ENCODE measurements around the gene CCNL2. TPM values are rescaled to one million over a fixed set of nuclear protein-coding genes. Genes with fewer than 3 reads are reported as not detected.

The CCNL2 gene
- total and polyA plus RNA-seq, 2 experiments from 2014 or later: 166 to 284 TPM

- Histone ChIP-seq H3K4me3 (peak overlapping the region; percentile 48), H3K36me3 (replicated peaks; ENCODE audit: insufficient read depth, low read depth) (no peaks in the 10 kb centered on the region)
Measured at GRCh38 chr1:1400576-1401456, 1.7 kb upstream of the CCNL2 start.

GRCh38 chr1:1399872-1400575, 889 bp upstream of the CCNL2 start:
- no peak for DNase-seq (ENCODE audit: low spot score)
- TF ChIP-seq EZH2 (IDR thresholded peaks at IDR 0.05; ENCODE audit: borderline replicate concordance): no peak
- TF ChIP-seq EZH2phosphoT487 (IDR thresholded peaks at IDR 0.05; ENCODE audit: low read depth, severe bottlenecking, unreplicated experiment): no peak
- no peak for TF ChIP-seq CTCF (IDR thresholded peaks at IDR 0.05; ENCODE audit: poor library complexity)
- Histone ChIP-seq H3K36me3 (replicated peaks; ENCODE audit: insufficient read depth, low read depth) (no peaks in the 10 kb centered on the region), H3K27me3 (no peaks in the 10 kb centered on the region), H3K79me2 (peaks cover 69% of the 10 kb centered on the region), H2AFZ (peak overlapping the region; percentile 15), H3K27ac (peak overlapping the region; percentile 83), H3K4me3 (peak overlapping the region; percentile 48), H3K4me2 (peak overlapping the region; percentile 92), H3K4me1 (ENCODE audit: insufficient read depth) (peaks cover 26% of the 10 kb centered on the region), H3K9me3 (ENCODE audit: low read depth) (no peaks in the 10 kb centered on the region), H3K9me2 (replicated peaks; ENCODE audit: insufficient read depth) (no peaks in the 10 kb centered on the region), H4K20me1 (ENCODE audit: insufficient read depth, poor library complexity, severe bottlenecking) (no peaks in the 10 kb centered on the region)
- WGBS (ENCODE audit: low lambda C conversion rate, missing lambda C conversion rate): 9% methylated on average over 31 of the region's 34 CpGs

More at GRCh38 chr1:1400576-1401456, 1.7 kb upstream of the CCNL2 start:
- H3K79me2 ChIP-seq: peaks cover 69% of the 10 kb centered on the region
- WGBS (ENCODE audit: low lambda C conversion rate, missing lambda C conversion rate): 88% methylated on average over 22 of the region's 22 CpGs
- peaks cover 28% of the 10 kb centered on the region for H3K4me1 ChIP-seq (ENCODE audit: insufficient read depth)
- H2AFZ ChIP-seq: no peak overlapping the region
- H3K9me2 ChIP-seq (replicated peaks; ENCODE audit: insufficient read depth): no peaks in the 10 kb centered on the region
- peak overlapping the region; percentile 83 for H3K27ac ChIP-seq
- TF ChIP-seq EZH2phosphoT487 (IDR thresholded peaks at IDR 0.05; ENCODE audit: low read depth, severe bottlenecking, unreplicated experiment) (no peak), EZH2 (IDR thresholded peaks at IDR 0.05; ENCODE audit: borderline replicate concordance) (no peak), CTCF (IDR thresholded peaks at IDR 0.05; ENCODE audit: poor library complexity) (no peak)
- peak overlapping the region; percentile 92 for H3K4me2 ChIP-seq
- H4K20me1 ChIP-seq (ENCODE audit: insufficient read depth, poor library complexity, severe bottlenecking): no peaks in the 10 kb centered on the region
- H3K27me3 ChIP-seq: no peaks in the 10 kb centered on the region
- H3K9me3 ChIP-seq (ENCODE audit: low read depth): no peaks in the 10 kb centered on the region
- DNase-seq (ENCODE audit: low spot score): peak; percentile 38

- peaks cover 72% of the 10 kb centered on the region for H3K79me2 ChIP-seq
- WGBS (ENCODE audit: low lambda C conversion rate, missing lambda C conversion rate): 1% methylated on average over 25 of the region's 54 CpGs
Measured at GRCh38 chr1:1398677-1399186, 403 bp downstream of the CCNL2 start.

More at GRCh38 chr1:1398677-1399186, 403 bp downstream of the CCNL2 start:
- no peaks in the 10 kb centered on the region for H3K9me2 ChIP-seq (replicated peaks; ENCODE audit: insufficient read depth)
- H3K27ac ChIP-seq: peak overlapping the region; percentile 79
- no peaks in the 10 kb centered on the region for H3K36me3 ChIP-seq (replicated peaks; ENCODE audit: insufficient read depth, low read depth)
- peak overlapping the region; percentile 86 for H3K4me2 ChIP-seq
- peak overlapping the region; percentile 41 for H2AFZ ChIP-seq
- H3K4me3 ChIP-seq: peak overlapping the region; percentile 70
- peaks cover 4% of the 10 kb centered on the region for H4K20me1 ChIP-seq (ENCODE audit: insufficient read depth, poor library complexity, severe bottlenecking)
- DNase-seq (ENCODE audit: low spot score): peak; percentile 24
- TF ChIP-seq EZH2 (IDR thresholded peaks at IDR 0.05; ENCODE audit: borderline replicate concordance) (no peak), CTCF (IDR thresholded peaks at IDR 0.05; ENCODE audit: poor library complexity) (no peak), EZH2phosphoT487 (IDR thresholded peaks at IDR 0.05; ENCODE audit: low read depth, severe bottlenecking, unreplicated experiment) (no peak)
- H3K9me3 ChIP-seq (ENCODE audit: low read depth): no peaks in the 10 kb centered on the region
- no peaks in the 10 kb centered on the region for H3K27me3 ChIP-seq
- H3K4me1 ChIP-seq (ENCODE audit: insufficient read depth): peaks cover 26% of the 10 kb centered on the region

Data from hepatocyte (in vitro differentiated cells).